B cell (primary cell): ENCODE measurements around the gene GAL3ST2. TPM values are rescaled to one million over a fixed set of nuclear protein-coding genes. Genes with fewer than 3 reads are reported as not detected.

ENCODE experiments used
- ATAC-seq: fragments of 200-7000 bp; cut with Tn5 transposase; one replicate; pipeline ENCODE4 v1.10.0; 2021; ENCODE audit warnings: low read depth, mild to moderate bottlenecking, moderate number of reproducible peaks, moderate library complexity
- CTCF ChIA-PET: fragments of 350-600 bp; sonication (Branson Sonifier 250); formaldehyde crosslinking; loops from one replicate; lab custom pipeline; 2021; ENCODE audit warnings: antibody characterized with exemption, inconsistent platforms; lab: Charles Lee
- POLR2A ChIA-PET: fragments of 350-600 bp; sonication (Branson Sonifier 250); formaldehyde crosslinking; loops from one replicate; lab custom pipeline; 2021; ENCODE audit warnings: antibody characterized with exemption; lab: Charles Lee
- DNase-seq: peaks from one replicate; pipeline ENCODE4 v3.0.0; 2013
- H2AFZ ChIP-seq: 2 replicates; pipeline ENCODE4 v1.6.1; 2012; ENCODE audit warnings: mild to moderate bottlenecking, low read depth, low read length; ENCODE audit not compliant: insufficient read depth, poor library complexity, severe bottlenecking
- H3K27ac ChIP-seq, 2 donors: 1 replicate in 1 of 2; 2 replicates in 1 of 2; pipeline ENCODE4 v1.5.1; 2012 to 2013; ENCODE audit warnings: low read length in 2 of 2, mild to moderate bottlenecking in 2 of 2, moderate library complexity in 1 of 2
- H3K27me3 ChIP-seq, 4 experiments: fragments of 200-600 bp in 1 of 4; sonication (generic) in 1 of 4; replicated peaks in 1 of 4; 1 replicate in 2 of 4; 2 replicates in 2 of 4; pipeline versions ENCODE4 v1.6.1 to v1.7.0; 2013 to 2016; ENCODE audit warnings: low read length in 3 of 4, mild to moderate bottlenecking in 2 of 4, mixed read lengths in 1 of 4, moderate library complexity in 1 of 4; ENCODE audit not compliant: insufficient read depth in 4 of 4, control insufficient read depth in 3 of 4; ENCODE audit errors: control extremely low read depth in 1 of 4
- H3K36me3 ChIP-seq, 2 experiments: replicated peaks in 1 of 2; 1 replicate in 1 of 2; 2 replicates in 1 of 2; pipeline versions ENCODE4 v1.6.1 to v1.7.1; 2013; ENCODE audit warnings: low read length in 1 of 2; ENCODE audit not compliant: insufficient read depth in 2 of 2, control insufficient read depth in 1 of 2; ENCODE audit errors: control extremely low read depth in 1 of 2, extremely low read depth in 1 of 2
- H3K4me1 ChIP-seq, 2 donors: fragments of 200-600 bp in 1 of 2; sonication (generic) in 1 of 2; 1 replicate in 1 of 2; 2 replicates in 1 of 2; pipeline versions ENCODE4 v1.5.1 to v1.6.1; 2013 to 2017; ENCODE audit warnings: low read length in 2 of 2; ENCODE audit not compliant: control insufficient read depth in 2 of 2, insufficient read depth in 2 of 2
- H3K4me2 ChIP-seq: replicated peaks from 2 replicates; pipeline ENCODE3; 2012; ENCODE audit warnings: mild to moderate bottlenecking, low read depth, low read length; ENCODE audit not compliant: poor library complexity, severe bottlenecking
- H3K4me3 ChIP-seq, 5 experiments: fragments of 200-600 bp in 1 of 5; sonication (generic) in 1 of 5; 1 replicate in 3 of 5; 2 replicates in 2 of 5; pipeline versions ENCODE4 v1.5.1 to v1.7.0; 2011 to 2016; ENCODE audit warnings: low read length in 4 of 5, mild to moderate bottlenecking in 4 of 5, low read depth in 2 of 5, control low read depth in 1 of 5, moderate library complexity in 1 of 5; ENCODE audit not compliant: insufficient read depth in 1 of 5; ENCODE audit errors: control extremely low read depth in 1 of 5, extremely low read depth in 1 of 5
- H3K79me2 ChIP-seq: fragments of 200-600 bp; sonication (generic); one replicate; pipeline ENCODE4 v1.6.0; 2016; ENCODE audit warnings: low read length; ENCODE audit not compliant: control insufficient read depth, insufficient read depth
- H3K9ac ChIP-seq: fragments of 200-600 bp; sonication (generic); 2 replicates; pipeline ENCODE4 v1.6.1; 2017; ENCODE audit warnings: mild to moderate bottlenecking, low read length, moderate library complexity
- H3K9me3 ChIP-seq, 3 donors: one replicate each; pipeline versions ENCODE4 v1.6.1 to v1.7.1; 2013; ENCODE audit warnings: low read length in 2 of 3; ENCODE audit not compliant: control insufficient read depth in 2 of 3, insufficient read depth in 1 of 3; ENCODE audit errors: control extremely low read depth in 1 of 3
- H4K20me1 ChIP-seq: 2 replicates; pipeline ENCODE4 v1.6.0; 2012; ENCODE audit warnings: mild to moderate bottlenecking, low read length; ENCODE audit not compliant: insufficient read depth, control insufficient read depth, poor library complexity, severe bottlenecking
- H3K27ac Mint-ChIP-seq: one replicate; pipeline ENCODE4 v1.8.0; 2021; ENCODE audit warnings: mixed read lengths
- H3K27me3 Mint-ChIP-seq: one replicate; pipeline ENCODE4 v1.8.0; 2021; ENCODE audit warnings: mixed read lengths
- H3K4me1 Mint-ChIP-seq: one replicate; pipeline ENCODE4 v1.8.0; 2021; ENCODE audit warnings: mixed read lengths
- H3K4me3 Mint-ChIP-seq: one replicate; pipeline ENCODE4 v1.8.0; 2021; ENCODE audit warnings: mixed read lengths
- H3K9me3 Mint-ChIP-seq: one replicate; pipeline ENCODE4 v1.8.0; 2022; ENCODE audit warnings: mixed read lengths; ENCODE audit not compliant: insufficient read depth
- EZH2 ChIP-seq: IDR thresholded peaks from 2 replicates; pipeline ENCODE4 v1.6.1; 2012; ENCODE audit warnings: borderline replicate concordance, low read depth, mild to moderate bottlenecking, moderate library complexity, low read length; ENCODE audit not compliant: insufficient read depth, poor library complexity, severe bottlenecking
- WGBS: methylation state at CpG from one replicate; pipeline ENCODE4 v1.1.5; 2013; ENCODE audit warnings: missing lambda C conversion rate; ENCODE audit not compliant: insufficient coverage; 5-methylcytosine and 5-hydroxymethylcytosine counted together
- intact Hi-C: fragments of 100-400 bp; cut with micrococcal nuclease; formaldehyde crosslinking; loops from one replicate; pipeline ENCODE4 v1.10.0; 2022
- polyA plus RNA-seq: library from polyadenylated mRNA; depleted of rRNA; stranded (reverse); fragments of >200 nt; gene quantifications from 2 replicates; pipeline ENCODE4 v1.2.3, GENCODE V29; 2012
- total RNA-seq, 2 donors: library from RNA; stranded (reverse); fragments of 120-200 nt in 1 of 2; gene quantifications; 1 replicate in 1 of 2; 2 replicates in 1 of 2; pipeline versions ENCODE4 v1.2.3 to v1.2.4, GENCODE V29; 2013 to 2022
- TF ChIP-seq, protein P1 (sequence below): fragments of 200-600 bp; IDR thresholded peaks from one replicate; pipeline ENCODE4 v1.8.0; 2022; ENCODE audit warnings: antibody characterized with exemption, mild to moderate bottlenecking

Gene GAL3ST2
- total and polyA plus RNA-seq, 2 donors (not counting 1 experiment from before 2014, with no cell fraction given): 0.10 TPM; not detected in 1

DNA sequence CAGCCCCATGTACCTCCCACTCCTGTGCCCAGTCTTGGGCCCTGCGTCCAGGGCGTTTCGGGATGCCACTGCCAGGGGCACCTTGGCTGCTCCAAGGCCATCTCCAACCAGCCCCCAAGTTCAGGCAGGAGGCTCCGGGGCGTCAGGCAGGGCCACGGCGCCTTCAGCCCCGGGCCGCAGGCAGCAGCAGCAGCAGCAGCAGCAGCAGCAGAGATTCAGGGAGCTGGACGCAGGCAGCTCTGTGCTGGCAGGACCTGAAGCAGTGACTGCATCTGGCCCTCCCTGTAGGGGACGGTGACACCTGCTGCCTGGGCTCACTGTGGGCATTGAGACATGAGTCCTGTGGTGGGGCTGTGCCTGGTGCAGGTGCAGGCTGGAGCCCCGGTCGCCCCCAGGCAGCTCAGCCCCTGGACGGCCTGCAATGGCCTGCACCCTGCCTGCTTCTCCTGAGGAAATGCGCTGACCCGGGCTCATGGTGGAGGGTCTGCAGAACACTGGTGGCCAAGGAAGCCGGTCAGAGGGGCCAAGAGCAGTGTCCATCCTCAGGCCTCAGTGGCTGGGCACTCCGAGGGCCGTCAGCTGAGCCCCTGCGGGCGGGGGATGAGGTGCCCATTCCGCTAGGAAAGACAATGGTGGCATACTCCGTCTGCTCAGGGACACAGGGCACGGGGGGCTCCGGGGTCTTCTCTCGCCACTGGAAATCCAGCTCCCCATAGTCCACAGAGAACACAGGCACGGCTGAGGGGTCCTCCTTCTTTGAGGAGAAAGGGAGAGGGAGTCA, 74.1 kb downstream of the GAL3ST2 start:
- ChIA-PET POLR2A (no interaction called here), CTCF (no interaction called here)
- Mint-ChIP-seq H3K4me3 (no peak overlapping the region), H3K27me3 (no peaks in the 10 kb centered on the region), H3K27ac (no peak overlapping the region), H3K4me1 (peaks cover 5% of the 10 kb centered on the region), H3K9me3 (no peaks in the 10 kb centered on the region)
- intact Hi-C loops: no loop called here
- ATAC-seq: no peak
- no peaks in the 10 kb centered on the region for H3K36me3 ChIP-seq
- H3K4me2 ChIP-seq: no peak overlapping the region
- no peak overlapping the region for H3K4me3 ChIP-seq
- H3K9ac ChIP-seq: no peak overlapping the region
- peaks cover 0 to 3% (median 0%) of the 10 kb centered on the region in 4 experiments for H3K27me3 ChIP-seq
- no peak for TF ChIP-seq EZH2
- TF ChIP-seq, protein P1, sequence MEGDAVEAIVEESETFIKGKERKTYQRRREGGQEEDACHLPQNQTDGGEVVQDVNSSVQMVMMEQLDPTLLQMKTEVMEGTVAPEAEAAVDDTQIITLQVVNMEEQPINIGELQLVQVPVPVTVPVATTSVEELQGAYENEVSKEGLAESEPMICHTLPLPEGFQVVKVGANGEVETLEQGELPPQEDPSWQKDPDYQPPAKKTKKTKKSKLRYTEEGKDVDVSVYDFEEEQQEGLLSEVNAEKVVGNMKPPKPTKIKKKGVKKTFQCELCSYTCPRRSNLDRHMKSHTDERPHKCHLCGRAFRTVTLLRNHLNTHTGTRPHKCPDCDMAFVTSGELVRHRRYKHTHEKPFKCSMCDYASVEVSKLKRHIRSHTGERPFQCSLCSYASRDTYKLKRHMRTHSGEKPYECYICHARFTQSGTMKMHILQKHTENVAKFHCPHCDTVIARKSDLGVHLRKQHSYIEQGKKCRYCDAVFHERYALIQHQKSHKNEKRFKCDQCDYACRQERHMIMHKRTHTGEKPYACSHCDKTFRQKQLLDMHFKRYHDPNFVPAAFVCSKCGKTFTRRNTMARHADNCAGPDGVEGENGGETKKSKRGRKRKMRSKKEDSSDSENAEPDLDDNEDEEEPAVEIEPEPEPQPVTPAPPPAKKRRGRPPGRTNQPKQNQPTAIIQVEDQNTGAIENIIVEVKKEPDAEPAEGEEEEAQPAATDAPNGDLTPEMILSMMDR: no peak
- H3K79me2 ChIP-seq: no peaks in the 10 kb centered on the region
- no peaks in the 10 kb centered on the region for H4K20me1 ChIP-seq
- no peak for DNase-seq
- H3K9me3 ChIP-seq: no peaks in the 10 kb centered on the region
- no peaks in the 10 kb centered on the region for H3K4me1 ChIP-seq
- no peak overlapping the region for H3K27ac ChIP-seq
- H2AFZ ChIP-seq: no peak overlapping the region
- 92% methylated on average over 26 of the region's 27 CpGs for WGBS

DNA sequence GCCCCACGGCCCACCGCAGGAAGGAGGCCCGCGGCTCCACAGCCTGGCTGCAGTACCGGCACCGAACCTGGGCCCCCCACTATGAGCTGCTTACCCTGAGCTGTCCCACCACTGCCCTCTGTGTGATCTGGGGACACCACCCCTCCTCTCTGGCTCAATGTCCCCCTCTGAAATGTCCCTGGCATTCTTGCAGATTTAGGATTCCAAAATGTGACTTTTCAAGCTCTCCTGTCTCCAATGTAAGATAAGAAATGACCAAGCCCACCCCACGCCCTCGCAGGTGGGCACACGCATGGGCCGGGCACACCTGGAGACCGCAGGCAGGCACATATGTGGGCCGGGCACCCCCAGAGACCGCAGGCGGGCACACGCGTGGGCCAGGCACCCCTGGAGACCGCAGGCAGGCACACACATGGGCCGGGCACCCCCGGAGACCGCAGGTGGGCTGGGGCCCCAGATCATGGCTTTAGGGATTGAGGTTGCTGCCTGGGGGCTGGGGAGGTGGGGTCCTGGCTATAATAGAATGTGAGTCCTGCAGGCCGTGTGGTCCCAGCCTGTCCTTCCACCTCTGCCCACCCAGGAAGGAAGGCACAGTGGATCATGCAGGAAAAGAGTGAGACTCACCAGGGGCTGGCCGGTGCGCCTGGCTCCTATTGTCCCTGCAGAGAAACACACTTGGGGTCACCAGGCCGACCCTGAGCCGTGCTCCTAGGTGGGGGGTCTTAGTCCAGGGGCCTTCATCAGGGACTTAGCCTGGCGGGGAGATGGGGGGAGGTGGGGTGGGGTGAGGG, 74.9 kb downstream of the GAL3ST2 start:
- Histone ChIP-seq H3K36me3 (no peaks in the 10 kb centered on the region), H3K27ac (no peak overlapping the region), H3K4me2 (no peak overlapping the region), H3K79me2 (no peaks in the 10 kb centered on the region), H3K9me3 (no peaks in the 10 kb centered on the region), H3K4me1 (no peaks in the 10 kb centered on the region), H2AFZ (no peak overlapping the region), H4K20me1 (no peaks in the 10 kb centered on the region), H3K27me3 (peaks cover 0 to 3% (median 0%) of the 10 kb centered on the region in 4 experiments), H3K4me3 (no peak overlapping the region), H3K9ac (no peak overlapping the region)
- POLR2A ChIA-PET: no interaction called here
- Mint-ChIP-seq H3K4me1 (peaks cover under 1% of the 10 kb centered on the region), H3K27ac (no peak overlapping the region), H3K4me3 (no peak overlapping the region), H3K9me3 (no peaks in the 10 kb centered on the region), H3K27me3 (no peaks in the 10 kb centered on the region)
- 93% methylated on average over 26 of the region's 26 CpGs for WGBS
- intact Hi-C loops: no loop called here
- DNase-seq (no peak), ATAC-seq (no peak)
- CTCF ChIA-PET: no interaction called here
- TF ChIP-seq, protein P1: no peak
- TF ChIP-seq EZH2: no peak
